H1 (cell line): ENCODE data around the gene PCBP1. TPM values are rescaled to one million over a fixed set of nuclear protein-coding genes. Genes with fewer than 3 reads are reported as not detected.

Source experiments
- CHD7 ChIP-seq: fragments of 300-600 bp; sonication (generic); IDR thresholded peaks from 2 replicates; pipeline ENCODE4 v1.7.1; 2012; ENCODE audit warnings: low read length, moderate library complexity, mild to moderate bottlenecking, inconsistent platforms; ENCODE audit not compliant: insufficient replicate concordance
- CREB1 ChIP-seq: IDR thresholded peaks from 2 replicates; pipeline ENCODE4 v1.6.1; 2012; ENCODE audit warnings: inconsistent platforms
- EZH2 ChIP-seq: fragments of 200-600 bp; sonication (generic); IDR thresholded peaks from 2 replicates; pipeline ENCODE4 v1.7.1; 2012; ENCODE audit warnings: low read depth, mild to moderate bottlenecking, moderate library complexity, low read length, inconsistent platforms; ENCODE audit not compliant: severe bottlenecking
- GABPA ChIP-seq: IDR thresholded peaks from 2 replicates; pipeline ENCODE4 v1.6.1; 2011; ENCODE audit warnings: mild to moderate bottlenecking, low read length, moderate library complexity, borderline replicate concordance; ENCODE audit not compliant: insufficient read depth
- NRF1 ChIP-seq: IDR thresholded peaks from 2 replicates; pipeline ENCODE4 v1.6.1; 2011; ENCODE audit warnings: mild to moderate bottlenecking, low read depth, low read length, improper control_type of control experiment
- RAD21 ChIP-seq, 2 experiments: IDR thresholded peaks in 1 of 2; conservative IDR thresholded peaks in 1 of 2; 2 replicates each; pipeline ENCODE4 v1.6.1; 2011; ENCODE audit warnings: low read depth in 2 of 2, low read length in 2 of 2, improper control_type of control experiment in 1 of 2, inconsistent platforms in 1 of 2, mild to moderate bottlenecking in 1 of 2, moderate library complexity in 1 of 2
- TAF1 ChIP-seq: IDR thresholded peaks from 2 replicates; pipeline ENCODE4 v1.6.1; 2011; ENCODE audit warnings: mild to moderate bottlenecking, low read depth, low read length
- TBP ChIP-seq: IDR thresholded peaks from 2 replicates; pipeline ENCODE4 v1.6.1; 2011; ENCODE audit warnings: low read depth, low read length, improper control_type of control experiment
- polyA plus RNA-seq, 7 experiments: library from polyadenylated mRNA; depleted of rRNA in 3 of 7; stranded (reverse) in 5 of 7; unstranded in 2 of 7; fragments of >200 nt in 5 of 7; fragments of 200-250 nt in 2 of 7; gene quantifications; 1 replicate in 5 of 7; 2 replicates in 1 of 7; 4 replicates in 1 of 7; pipeline versions ENCODE4 v1.2.1 to v1.2.3, GENCODE V29; 2011 to 2013; ENCODE audit warnings: missing spikeins in 2 of 7, mixed read lengths in 2 of 7
- total RNA-seq: library from RNA; stranded (reverse); fragmentation: NEBNext Ultra II Directional; extraction: Animal tissue kit (Norgen Biotek cat#: 25700); gene quantifications from 2 replicates; pipeline ENCODE4 v1.2.1, GENCODE V29; 2021

Gene PCBP1
- total and polyA plus RNA-seq, 2 of the 8 experiments (the other 6 are each of a cell fraction or from before 2014, with no cell fraction given), result 279 to 493 TPM

GRCh38 chr2:70083344-70084156, 3.7 kb upstream of the PCBP1 start (continued):
- TF ChIP-seq CHD7, result no peak
- TF ChIP-seq GABPA, result no peak
- no peak for TF ChIP-seq TBP
- no peak for TF ChIP-seq RAD21 (IDR thresholded peaks at IDR 0.05 in 1 of 2, conservative IDR thresholded peaks at IDR 0.05 in 1 of 2; ENCODE audit: low read depth in 2 of 2, low read length in 2 of 2)
- no peak for TF ChIP-seq EZH2
- TF ChIP-seq NRF1, result no peak
- no peak for TF ChIP-seq CREB1
- no peak for TF ChIP-seq TAF1
